Fibroblast of skin of right biceps (primary cell): Measurements from ENCODE around the gene FN1.

ENCODE experiments used
- DNase-seq: peaks from one replicate; pipeline ENCODE4 v3.0.0-alpha.2; 2013

FN1 gene

GRCh38 chr2:215405722-215406581 is 29.9 kb downstream of the FN1 start:
- DNase-seq, result no peak

- no peak for DNase-seq
Measured at GRCh38 chr2:215404348-215405012, 31.4 kb downstream of the FN1 start.

- no peak for DNase-seq
Measured at GRCh38 chr2:215403441-215404347, 32.2 kb downstream of the FN1 start.

GRCh38 chr2:215401896-215402379 is 33.9 kb downstream of the FN1 start:
- DNase-seq, result peak; percentile 88

GRCh38 chr2:215399067-215399716 is 36.7 kb downstream of the FN1 start:
- no peak for DNase-seq

- DNase-seq, result no peak
Measured at GRCh38 chr2:215397632-215398341, 38.1 kb downstream of the FN1 start.

GRCh38 chr2:215396595-215397313 is 39.1 kb downstream of the FN1 start:
- peak; percentile 72 for DNase-seq

GRCh38 chr2:215395687-215396460 is 40.0 kb downstream of the FN1 start:
- DNase-seq, result no peak

GRCh38 chr2:215394102-215394805 is 41.6 kb downstream of the FN1 start:
- no peak for DNase-seq

GRCh38 chr2:215392687-215393270 is 43.1 kb downstream of the FN1 start:
- no peak for DNase-seq

GRCh38 chr2:215392164-215392563 is 43.7 kb downstream of the FN1 start:
- no peak for DNase-seq

- no peak for DNase-seq
Measured at GRCh38 chr2:215391531-215391930, 44.3 kb downstream of the FN1 start.

GRCh38 chr2:215390550-215390913 is 45.3 kb downstream of the FN1 start:
- no peak for DNase-seq

- no peak for DNase-seq
Measured at GRCh38 chr2:215388002-215388728, 47.7 kb downstream of the FN1 start.

- no peak for DNase-seq
Measured at GRCh38 chr2:215386566-215386965, 49.3 kb downstream of the FN1 start.

GRCh38 chr2:215384710-215385109 is 51.2 kb downstream of the FN1 start:
- no peak for DNase-seq

- no peak for DNase-seq
Measured at GRCh38 chr2:215383652-215384279, 52.1 kb downstream of the FN1 start.

- DNase-seq, result no peak
Measured at GRCh38 chr2:215382480-215382879, 53.4 kb downstream of the FN1 start.
